Mesenteric fat pad (tissue), 1 donor: ENCODE results near the gene MEIOSIN. TPM values are rescaled to one million over a fixed set of nuclear protein-coding genes. Genes with fewer than 3 reads are reported as not detected.

Experiments
- DNase-seq: peaks from one replicate; pipeline ENCODE4 v3.0.0-alpha.2; 2020; ENCODE audit warnings: low spot score
- total RNA-seq: library from RNA; stranded (reverse); fragmentation: NEBNext Ultra II Directional; extraction: Animal tissue kit (Norgen Biotek cat#: 25700); gene quantifications from one replicate; pipeline ENCODE4 v1.2.1, GENCODE V29; 2021
- donor health status: DM: yes; HTN: yes; CAD: no.

The MEIOSIN gene
- total RNA-seq, 1 donor from 2014 or later = not detected

- DNase-seq = peak; percentile 93
Observed at GRCh38 chr19:45779231-45780145, 46.2 kb downstream of the MEIOSIN start.

- DNase-seq = no peak
Observed at GRCh38 chr19:45780146-45780447, 46.9 kb downstream of the MEIOSIN start.

GRCh38 chr19:45780448-45781213 lies 47.4 kb downstream of the MEIOSIN start:
- no peak for DNase-seq

- no peak for DNase-seq
Observed at GRCh38 chr19:45781214-45782161, 48.2 kb downstream of the MEIOSIN start.

GRCh38 chr19:45782162-45782691 lies 49.0 kb downstream of the MEIOSIN start, which contains the start of gene DMPK:
DMPK (minus strand) TSS chr19:45782490; CDS start chr19:45782352, 138 bp downstream.
- no peak for DNase-seq

- DNase-seq = no peak
Observed at GRCh38 chr19:45782820-45783785, 49.9 kb downstream of the MEIOSIN start.

GRCh38 chr19:45784096-45784495 lies 50.9 kb downstream of the MEIOSIN start:
- no peak for DNase-seq

GRCh38 chr19:45785097-45785496 lies 51.9 kb downstream of the MEIOSIN start:
- no peak for DNase-seq

GRCh38 chr19:45785781-45786532 lies 52.7 kb downstream of the MEIOSIN start:
- DNase-seq = no peak

- DNase-seq = no peak
Observed at GRCh38 chr19:45786533-45786894, 53.3 kb downstream of the MEIOSIN start.

GRCh38 chr19:45789035-45789786 lies 56.0 kb downstream of the MEIOSIN start:
- DNase-seq = no peak

GRCh38 chr19:45790942-45791341 lies 57.7 kb downstream of the MEIOSIN start:
- no peak for DNase-seq

- no peak for DNase-seq
Observed at GRCh38 chr19:45791744-45792469, 58.7 kb downstream of the MEIOSIN start.

- peak; percentile 100 for DNase-seq
Observed at GRCh38 chr19:45792470-45793177, 59.4 kb downstream of the MEIOSIN start, which contains the start of gene DMWD. DMWD (minus strand) TSS chr19:45792845; CDS start chr19:45792756, 89 bp downstream.

- DNase-seq = no peak
Observed at GRCh38 chr19:45793178-45793564, 59.9 kb downstream of the MEIOSIN start.

GRCh38 chr19:45793876-45794275 lies 60.6 kb downstream of the MEIOSIN start:
- no peak for DNase-seq

- DNase-seq = no peak
Observed at GRCh38 chr19:45794627-45795026, 61.4 kb downstream of the MEIOSIN start.
